Kasumi-1 (cell line): ENCODE measurements around the gene BICRA.

Experiments used
- DNase-seq, 2 experiments: peaks; one replicate each; lab custom pipeline; 2025; lab: John Stamatoyannopoulos, UW

BICRA gene

GRCh38 chr19:47601180-47601904, 7.6 kb upstream of the BICRA start:
- no peak for DNase-seq

GRCh38 chr19:47603706-47604565, 5.0 kb upstream of the BICRA start:
- DNase-seq, result no peak

GRCh38 chr19:47607564-47608073, 1.3 kb upstream of the BICRA start:
- DNase-seq, result no peak

- DNase-seq, result peak; percentile 55 to 80
Observed at GRCh38 chr19:47608074-47608918, 638 bp upstream of the BICRA start.

DNA sequence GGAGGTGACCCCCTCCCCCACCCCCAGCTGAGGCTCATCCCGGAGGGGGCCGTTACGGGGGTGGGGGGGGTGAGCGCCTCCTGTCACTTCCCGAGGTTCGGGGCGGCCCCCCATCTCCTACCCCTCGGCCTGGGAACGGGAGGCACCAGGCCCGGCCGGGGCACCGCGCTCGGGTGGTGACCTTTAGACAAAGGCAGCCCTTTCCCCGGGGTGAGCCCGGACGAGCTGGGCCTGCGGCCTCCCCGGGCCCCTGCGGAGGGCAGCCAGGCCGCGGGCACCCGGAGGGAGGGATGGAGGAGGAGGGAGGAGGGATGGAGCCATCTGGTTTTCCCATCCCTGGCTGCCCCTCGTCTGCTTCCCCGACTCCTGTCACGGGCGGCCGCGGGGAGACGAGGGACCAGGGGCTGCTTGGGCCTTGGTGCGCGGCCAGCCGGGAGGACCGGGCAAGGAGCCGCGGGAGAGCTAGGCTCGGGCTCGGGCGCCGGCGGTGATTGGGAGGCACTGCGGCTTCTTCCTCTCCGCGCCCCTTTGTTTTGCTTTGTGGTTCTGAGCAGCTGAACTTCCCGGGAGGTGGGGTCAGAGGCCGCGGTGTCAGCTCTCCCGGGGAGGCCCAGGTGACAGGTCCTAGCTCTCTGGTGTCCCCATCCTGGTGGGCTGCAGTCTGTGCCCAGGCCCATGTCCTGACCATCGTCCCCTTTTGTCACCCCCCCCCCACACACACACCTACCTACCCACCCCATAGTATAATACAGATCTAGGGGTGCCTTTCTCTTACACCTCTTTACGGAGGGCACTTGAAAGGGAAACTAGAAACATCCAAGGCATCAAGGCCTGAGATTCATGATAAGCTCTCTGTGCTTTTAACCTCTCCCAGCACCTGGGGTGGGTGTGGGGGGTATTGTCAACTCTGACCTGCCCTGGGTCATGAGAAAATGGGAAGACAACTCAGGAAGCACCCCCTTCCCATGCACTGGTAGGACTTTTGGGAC, 1.3 kb downstream of the BICRA start:
- peak; percentile 25 to 38 for DNase-seq

DNA sequence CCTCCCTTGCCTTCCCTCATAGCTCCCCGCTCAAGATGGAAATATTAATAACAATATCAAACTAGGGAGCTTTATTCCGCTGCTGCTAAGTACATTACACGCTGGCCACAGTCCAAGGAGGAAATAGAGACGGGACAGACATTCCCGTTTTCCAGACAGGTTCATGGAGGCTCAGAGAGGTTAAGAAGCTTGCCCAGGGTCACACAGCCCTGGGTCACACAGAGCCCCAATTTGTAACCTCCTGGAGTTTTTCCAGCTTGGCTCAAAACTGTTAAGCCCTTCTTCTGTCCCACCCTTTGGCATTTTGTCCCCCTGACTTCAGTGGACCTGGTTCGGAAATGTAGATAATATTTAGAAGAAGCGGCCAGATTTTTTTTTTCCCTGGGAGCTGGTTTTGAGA, 2.0 kb downstream of the BICRA start:
- no peak for DNase-seq

DNA sequence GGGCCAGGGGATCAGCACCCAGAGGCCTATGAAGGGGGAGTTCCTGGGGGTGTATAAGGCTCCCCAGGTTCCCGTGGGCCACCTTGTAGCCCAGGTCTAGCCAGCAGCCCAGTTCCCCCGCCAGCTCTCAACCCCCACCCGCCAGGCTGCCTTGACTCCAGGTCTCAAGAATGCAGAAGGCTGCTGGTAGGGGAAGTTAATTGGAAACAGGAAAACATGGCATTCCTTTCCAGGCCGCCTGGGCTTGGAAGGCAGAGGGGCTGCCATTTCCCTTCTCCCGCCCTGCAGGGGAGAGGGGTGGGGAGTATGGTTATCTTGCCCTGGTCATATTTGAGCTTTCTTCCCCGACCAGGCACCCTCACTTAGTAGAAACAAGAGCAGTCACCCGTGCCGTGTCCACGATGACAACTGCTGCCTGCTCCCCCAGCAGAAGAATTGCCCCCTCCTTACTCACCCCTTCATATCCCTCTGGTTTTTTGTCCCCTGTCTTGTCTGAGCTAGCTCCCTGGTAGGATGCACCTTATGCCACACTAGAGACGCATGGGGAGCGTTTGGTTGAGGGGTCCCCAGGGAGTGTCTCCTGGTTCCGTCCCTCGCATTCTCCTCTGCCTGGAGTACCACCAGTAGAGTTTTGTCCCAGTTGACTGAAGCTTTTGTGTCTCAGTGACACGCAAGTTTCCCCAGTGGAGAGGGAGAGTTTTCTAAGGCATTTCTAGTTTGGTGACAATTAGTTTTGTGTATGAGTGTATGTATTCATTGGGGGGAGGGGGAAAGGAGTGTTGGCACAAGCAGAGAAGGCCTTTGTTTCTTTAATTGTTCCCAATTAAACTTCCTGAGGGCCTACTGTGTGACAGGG, 4.5 kb downstream of the BICRA start:
- no peak for DNase-seq

- no peak for DNase-seq
Observed at GRCh38 chr19:47614021-47614295, 5.0 kb downstream of the BICRA start.

- DNase-seq, result no peak
Observed at GRCh38 chr19:47614559-47614958, 5.6 kb downstream of the BICRA start.

DNA sequence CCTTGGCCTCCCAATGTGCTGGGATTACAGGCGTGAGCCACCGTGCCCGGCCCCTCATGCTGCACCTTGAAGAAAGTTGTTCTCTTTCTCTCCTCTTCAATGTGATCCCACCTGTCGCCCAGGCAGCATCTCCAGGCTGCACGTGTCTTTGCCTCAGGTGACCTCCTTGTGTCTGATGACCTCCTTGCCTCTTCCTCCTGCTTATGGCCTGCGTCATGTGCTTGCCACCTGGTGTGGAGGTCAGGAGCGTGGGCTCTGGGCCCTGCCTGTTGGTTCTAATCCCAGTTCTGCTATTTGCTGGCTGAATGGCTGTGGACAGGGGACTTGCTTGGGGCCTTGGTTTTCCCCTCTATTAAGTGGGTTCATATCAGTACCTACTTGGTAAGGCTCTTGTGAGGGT, 6.3 kb downstream of the BICRA start:
- DNase-seq, result no peak

- DNase-seq, result no peak
Observed at GRCh38 chr19:47615714-47616113, 6.8 kb downstream of the BICRA start.

- DNase-seq, result no peak
Observed at GRCh38 chr19:47618771-47619170, 9.8 kb downstream of the BICRA start.

- no peak for DNase-seq
Observed at GRCh38 chr19:47619763-47620162, 10.8 kb downstream of the BICRA start.

- no peak for DNase-seq
Observed at GRCh38 chr19:47623151-47623920, 14.4 kb downstream of the BICRA start.

DNA sequence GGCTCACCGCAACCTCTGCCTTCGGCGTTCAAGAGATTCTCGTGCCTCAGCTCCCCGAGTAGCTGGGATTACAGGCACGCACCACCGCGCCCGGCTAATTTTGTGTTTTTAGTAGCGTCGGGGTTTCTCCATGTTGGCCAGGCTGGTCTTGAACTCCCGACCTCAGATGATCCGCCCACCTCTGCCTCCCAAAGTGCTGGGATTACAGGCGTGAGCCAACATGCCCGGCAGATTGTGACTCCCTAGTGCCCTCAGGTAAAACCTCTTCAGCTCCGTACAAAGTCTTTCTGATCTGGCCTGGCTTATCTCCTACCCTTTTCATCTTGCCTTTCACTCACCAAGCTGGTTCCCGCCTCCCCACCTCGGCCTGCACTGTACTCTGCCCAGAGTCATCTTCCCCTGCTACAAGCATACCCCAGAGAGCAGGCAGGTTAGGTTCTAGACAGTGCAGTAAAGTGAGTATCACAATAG, 15.0 kb downstream of the BICRA start:
- DNase-seq, result no peak

GRCh38 chr19:47625650-47626049, 16.7 kb downstream of the BICRA start:
- no peak for DNase-seq

GRCh38 chr19:47626238-47626637, 17.3 kb downstream of the BICRA start:
- DNase-seq, result no peak

DNA sequence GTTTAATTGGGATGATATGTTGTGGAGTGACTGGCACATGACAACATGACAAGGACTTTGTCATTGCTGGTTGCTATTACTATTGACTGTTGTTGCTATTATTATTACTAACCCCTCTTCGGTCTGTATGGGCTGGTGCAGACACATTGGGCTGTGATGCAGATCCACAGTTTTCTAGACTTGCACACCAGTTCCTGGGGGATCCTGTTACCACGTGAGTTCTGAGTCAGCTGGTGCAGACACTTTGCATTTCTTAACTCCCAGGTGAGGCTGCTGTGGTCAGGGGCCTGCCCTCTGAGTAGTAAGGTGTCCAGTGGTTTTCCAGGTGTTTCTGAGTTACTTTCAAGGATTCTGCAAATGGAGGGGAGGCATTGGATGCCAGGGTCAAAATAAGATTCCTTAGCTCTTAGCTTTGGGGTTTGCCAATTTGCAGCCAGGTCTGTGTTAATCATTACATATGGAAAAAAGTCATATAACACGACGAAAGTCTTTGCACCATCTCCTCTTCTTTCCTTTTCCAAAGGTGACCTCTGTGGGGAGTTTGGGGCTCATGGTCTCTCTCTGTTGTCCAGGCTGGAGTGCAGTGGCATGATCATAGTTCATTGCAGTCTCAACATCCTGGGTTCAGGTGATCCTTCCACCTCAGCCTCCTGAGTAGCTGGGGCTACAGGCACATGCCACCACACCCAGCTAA, 19.3 kb downstream of the BICRA start:
- no peak for DNase-seq

GRCh38 chr19:47630594-47630993, 21.7 kb downstream of the BICRA start:
- no peak for DNase-seq
